Colonic mucosa (tissue), 4 donors: ENCODE data around the gene MYLK2. TPM values are rescaled to one million over a fixed set of nuclear protein-coding genes. Genes with fewer than 3 reads are reported as not detected.

Experiments used
- DNase-seq: peaks from one replicate; pipeline ENCODE4 v3.0.0-alpha.2; 2020
- H3K27ac ChIP-seq: fragments of 200-600 bp; one replicate; pipeline ENCODE4 v1.8.0; 2021
- H3K27me3 ChIP-seq: fragments of 200-600 bp; one replicate; pipeline ENCODE4 v1.8.0; 2021
- H3K36me3 ChIP-seq: fragments of 200-600 bp; one replicate; pipeline ENCODE4 v1.8.0; 2021
- H3K4me1 ChIP-seq: fragments of 200-600 bp; one replicate; pipeline ENCODE4 v1.8.0; 2021; ENCODE audit warnings: mild to moderate bottlenecking
- H3K4me3 ChIP-seq: fragments of 200-600 bp; one replicate; pipeline ENCODE4 v1.8.0; 2021
- H3K9ac ChIP-seq, 2 donors: one replicate each; pipeline ENCODE4 v1.7.0; 2013; ENCODE audit warnings: control low read depth in 2 of 2, low read depth in 2 of 2, low read length in 2 of 2
- H3K9me3 ChIP-seq: fragments of 200-600 bp; one replicate; pipeline ENCODE4 v1.8.0; 2021
- intact Hi-C: fragments of 100-400 bp; cut with DNase I; formaldehyde crosslinking; loops from one replicate; pipeline ENCODE4 v1.14.1; 2022
- total RNA-seq, 2 donors: library from RNA; stranded (reverse); fragmentation: NEBNext Ultra II Directional in 1 of 2; extraction: Animal tissue kit (Norgen Biotek cat#: 25700) in 1 of 2; gene quantifications; one replicate each; pipeline ENCODE4 v1.2.1, GENCODE V29; 2021
- TF ChIP-seq, protein P1 (sequence below): fragments of 200-600 bp; IDR thresholded peaks from one replicate; pipeline ENCODE4 v1.8.0; 2022; ENCODE audit warnings: antibody characterized with exemption, mild to moderate bottlenecking
- donor health status: healthy.
- donor health status: DM: no; HTN: no; CAD: no.
- donor health status: DM: no; HTN: no; CAD: no.

MYLK2 gene
- total RNA-seq, 2 donors from 2014 or later = 0.11 to 0.20 TPM

DNA sequence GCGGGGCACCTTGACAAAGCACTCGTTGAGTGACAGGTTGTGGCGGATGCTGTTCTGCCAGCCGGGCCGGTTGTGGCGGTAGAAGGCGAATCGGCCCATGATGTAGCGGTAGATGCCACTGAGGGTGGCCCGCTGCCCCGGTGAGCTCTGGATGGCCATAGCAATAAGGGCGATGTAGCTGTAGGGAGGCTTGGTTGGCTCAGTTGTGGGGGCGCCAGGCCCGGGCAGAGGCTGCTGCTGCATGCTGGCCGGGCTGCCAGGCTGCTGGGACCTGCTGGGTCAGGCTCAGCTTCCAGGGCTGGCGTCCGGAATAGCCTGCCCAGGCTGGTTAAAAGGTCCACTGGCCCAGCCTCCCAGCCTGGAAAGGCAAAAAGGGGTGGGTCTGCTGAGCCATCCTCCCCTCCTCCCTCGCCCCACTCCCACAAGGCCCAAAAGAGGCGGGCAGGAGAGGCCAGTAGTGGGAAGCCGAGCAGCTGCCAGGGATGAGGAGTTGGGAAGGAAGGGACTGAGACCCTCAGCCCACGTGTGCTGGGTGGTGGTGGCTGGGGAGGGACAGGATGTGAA, 26.2 kb downstream of the MYLK2 start, which contains the start of gene FOXS1:
FOXS1 (minus strand) TSS at position 305 of the 564 bp plus-strand sequence; CDS start at position 243, 62 bp downstream.
- H3K4me1 ChIP-seq = no peaks in the 10 kb centered on the region
- no peaks in the 10 kb centered on the region for H3K27me3 ChIP-seq
- H3K9me3 ChIP-seq = no peaks in the 10 kb centered on the region
- no peak within 1 kb of the TSS for H3K27ac ChIP-seq
- DNase-seq = no peak
- no peak within 1 kb of the TSS for H3K4me3 ChIP-seq
- TF ChIP-seq, protein P1, sequence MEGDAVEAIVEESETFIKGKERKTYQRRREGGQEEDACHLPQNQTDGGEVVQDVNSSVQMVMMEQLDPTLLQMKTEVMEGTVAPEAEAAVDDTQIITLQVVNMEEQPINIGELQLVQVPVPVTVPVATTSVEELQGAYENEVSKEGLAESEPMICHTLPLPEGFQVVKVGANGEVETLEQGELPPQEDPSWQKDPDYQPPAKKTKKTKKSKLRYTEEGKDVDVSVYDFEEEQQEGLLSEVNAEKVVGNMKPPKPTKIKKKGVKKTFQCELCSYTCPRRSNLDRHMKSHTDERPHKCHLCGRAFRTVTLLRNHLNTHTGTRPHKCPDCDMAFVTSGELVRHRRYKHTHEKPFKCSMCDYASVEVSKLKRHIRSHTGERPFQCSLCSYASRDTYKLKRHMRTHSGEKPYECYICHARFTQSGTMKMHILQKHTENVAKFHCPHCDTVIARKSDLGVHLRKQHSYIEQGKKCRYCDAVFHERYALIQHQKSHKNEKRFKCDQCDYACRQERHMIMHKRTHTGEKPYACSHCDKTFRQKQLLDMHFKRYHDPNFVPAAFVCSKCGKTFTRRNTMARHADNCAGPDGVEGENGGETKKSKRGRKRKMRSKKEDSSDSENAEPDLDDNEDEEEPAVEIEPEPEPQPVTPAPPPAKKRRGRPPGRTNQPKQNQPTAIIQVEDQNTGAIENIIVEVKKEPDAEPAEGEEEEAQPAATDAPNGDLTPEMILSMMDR = no peak
- H3K9ac ChIP-seq = no peak within 1 kb of the TSS
- no peaks in the 10 kb centered on the region for H3K36me3 ChIP-seq
- intact Hi-C loops = no loop called here

GRCh38 chr20:31846793-31847138, 27.6 kb downstream of the MYLK2 start:
- intact Hi-C loops = no loop called here
- DNase-seq = no peak

GRCh38 chr20:31848088-31848999, 29.2 kb downstream of the MYLK2 start:
- TF ChIP-seq, protein P1 = no peak
- intact Hi-C loops = no loop called here
- H3K36me3 ChIP-seq = no peaks in the 10 kb centered on the region
- H3K9ac ChIP-seq = no peak overlapping the region
- no peaks in the 10 kb centered on the region for H3K9me3 ChIP-seq
- no peak for DNase-seq
- H3K4me1 ChIP-seq = no peaks in the 10 kb centered on the region
- no peaks in the 10 kb centered on the region for H3K27me3 ChIP-seq
- no peak overlapping the region for H3K4me3 ChIP-seq
- no peak overlapping the region for H3K27ac ChIP-seq

More at GRCh38 chr20:31846793-31847138, 27.6 kb downstream of the MYLK2 start:
- Histone ChIP-seq H3K27ac (no peak overlapping the region), H3K9ac (no peak overlapping the region), H3K9me3 (no peaks in the 10 kb centered on the region), H3K36me3 (no peaks in the 10 kb centered on the region), H3K4me1 (no peaks in the 10 kb centered on the region), H3K27me3 (no peaks in the 10 kb centered on the region), H3K4me3 (no peak overlapping the region)
- TF ChIP-seq, protein P1 = no peak

DNA sequence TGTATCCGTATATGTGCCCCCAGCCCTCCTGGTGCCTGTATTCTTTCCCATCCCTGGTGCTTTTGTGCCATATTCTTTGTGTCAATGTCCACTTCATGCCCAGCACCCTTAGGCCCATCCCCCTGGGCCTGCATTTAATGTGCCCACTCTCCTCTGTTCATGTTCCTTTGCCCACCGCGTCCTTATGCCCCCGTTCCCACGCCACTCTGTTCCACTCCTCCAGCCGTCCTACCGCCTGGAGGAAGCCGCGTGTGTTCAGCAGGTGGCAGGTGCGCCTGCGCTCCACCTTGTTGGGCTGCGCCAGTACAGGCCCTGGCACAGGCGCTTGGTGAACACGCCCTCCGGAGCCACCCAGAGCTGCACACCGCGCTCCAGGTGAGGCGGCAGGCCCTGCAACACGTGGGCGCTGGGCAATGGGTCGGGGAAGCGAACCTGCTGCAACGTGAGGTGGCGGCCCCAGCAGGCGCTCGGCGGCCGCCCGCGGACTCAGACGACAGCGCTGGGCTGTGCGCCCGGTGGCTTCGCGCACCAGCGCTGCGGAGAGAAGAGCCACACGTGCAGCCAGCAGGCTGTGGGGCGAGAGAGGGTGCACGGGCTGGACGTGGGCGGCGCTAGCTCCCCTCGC, 30.3 kb downstream of the MYLK2 start:
- Histone ChIP-seq H3K4me1 (no peaks in the 10 kb centered on the region), H3K27ac (no peak overlapping the region), H3K4me3 (no peak overlapping the region), H3K9me3 (no peaks in the 10 kb centered on the region), H3K36me3 (no peaks in the 10 kb centered on the region), H3K27me3 (no peaks in the 10 kb centered on the region), H3K9ac (no peak overlapping the region)
- TF ChIP-seq, protein P1 = no peak
- intact Hi-C loops = no loop called here
- DNase-seq = peak; percentile 57

- H3K27me3 ChIP-seq = no peaks in the 10 kb centered on the region
- H3K4me3 ChIP-seq = no peak overlapping the region
- intact Hi-C loops = loop anchor here (2.0 to 10.0 kb wide), 2 partner anchors 101 to 183 kb away; partner anchors contain the start of gene PDRG1
Measured at GRCh38 chr20:31851240-31851955, 32.2 kb downstream of the MYLK2 start.

More at GRCh38 chr20:31851240-31851955, 32.2 kb downstream of the MYLK2 start:
- no peak overlapping the region for H3K9ac ChIP-seq
- H3K9me3 ChIP-seq = no peaks in the 10 kb centered on the region
- no peaks in the 10 kb centered on the region for H3K4me1 ChIP-seq
- TF ChIP-seq, protein P1 = no peak
- no peak overlapping the region for H3K27ac ChIP-seq
- no peaks in the 10 kb centered on the region for H3K36me3 ChIP-seq
- no peak for DNase-seq
